Stimulated activated CD8-positive, alpha-beta memory T cell treated with anti-CD3 and anti-CD28 coated beads, Interleukin-4, amount 100 ng/mL, for 1 hour (primary cell): ENCODE data around the gene DDX1.

Source experiments
- DNase-seq, 2 donors: peaks; one replicate each; pipeline ENCODE4 v3.0.0-alpha.2; 2020; ENCODE audit warnings: low read depth in 2 of 2, low spot score in 1 of 2

DDX1 gene

GRCh38 chr2:15628899-15629855, 37.5 kb downstream of the DDX1 start:
- DNase-seq, result no peak

DNA sequence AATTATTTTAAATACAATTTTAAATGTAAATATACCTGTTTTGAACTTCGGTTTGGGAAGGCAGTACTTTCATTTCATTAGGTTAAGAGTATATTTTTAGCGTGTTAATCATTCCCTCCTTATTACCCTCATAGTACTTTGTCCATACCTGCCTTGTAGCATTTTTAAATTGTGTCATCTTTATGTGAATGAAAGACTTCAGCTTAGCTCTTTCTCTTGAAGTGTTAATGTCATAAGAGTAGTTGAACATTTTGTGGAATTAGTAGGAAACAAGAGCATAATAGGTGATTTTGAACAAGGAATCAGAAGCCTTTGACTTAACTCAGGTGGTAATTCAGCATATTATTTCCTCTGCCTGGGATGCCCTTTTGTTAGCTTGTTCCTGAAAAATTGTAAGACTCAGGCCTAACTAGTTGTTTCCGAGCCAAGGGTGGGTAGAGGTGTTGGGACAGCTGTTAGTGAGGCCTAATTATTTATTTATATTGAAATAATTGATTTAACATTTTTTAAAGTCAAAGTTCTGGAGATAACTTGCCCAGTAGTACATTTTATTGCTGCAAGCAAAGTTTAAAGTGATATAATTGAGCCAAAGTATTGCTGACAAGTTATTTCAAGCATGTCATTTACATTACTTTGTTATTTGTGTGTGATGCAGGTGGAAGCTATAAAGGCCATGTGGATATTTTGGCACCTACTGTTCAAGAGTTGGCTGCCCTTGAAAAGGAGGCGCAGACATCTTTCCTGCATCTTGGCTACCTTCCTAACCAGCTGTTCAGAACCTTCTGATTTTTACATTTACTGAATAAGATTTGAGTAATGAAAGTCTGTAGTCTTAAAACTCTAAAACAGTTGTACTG, 38.7 kb downstream of the DDX1 start:
- DNase-seq, result no peak

- DNase-seq, result no peak
These were observed 39.5 kb downstream of the DDX1 start for GRCh38 chr2:15630978-15631719.

- DNase-seq, result no peak
These were observed 40.2 kb downstream of the DDX1 start for GRCh38 chr2:15631883-15632282.

DNA sequence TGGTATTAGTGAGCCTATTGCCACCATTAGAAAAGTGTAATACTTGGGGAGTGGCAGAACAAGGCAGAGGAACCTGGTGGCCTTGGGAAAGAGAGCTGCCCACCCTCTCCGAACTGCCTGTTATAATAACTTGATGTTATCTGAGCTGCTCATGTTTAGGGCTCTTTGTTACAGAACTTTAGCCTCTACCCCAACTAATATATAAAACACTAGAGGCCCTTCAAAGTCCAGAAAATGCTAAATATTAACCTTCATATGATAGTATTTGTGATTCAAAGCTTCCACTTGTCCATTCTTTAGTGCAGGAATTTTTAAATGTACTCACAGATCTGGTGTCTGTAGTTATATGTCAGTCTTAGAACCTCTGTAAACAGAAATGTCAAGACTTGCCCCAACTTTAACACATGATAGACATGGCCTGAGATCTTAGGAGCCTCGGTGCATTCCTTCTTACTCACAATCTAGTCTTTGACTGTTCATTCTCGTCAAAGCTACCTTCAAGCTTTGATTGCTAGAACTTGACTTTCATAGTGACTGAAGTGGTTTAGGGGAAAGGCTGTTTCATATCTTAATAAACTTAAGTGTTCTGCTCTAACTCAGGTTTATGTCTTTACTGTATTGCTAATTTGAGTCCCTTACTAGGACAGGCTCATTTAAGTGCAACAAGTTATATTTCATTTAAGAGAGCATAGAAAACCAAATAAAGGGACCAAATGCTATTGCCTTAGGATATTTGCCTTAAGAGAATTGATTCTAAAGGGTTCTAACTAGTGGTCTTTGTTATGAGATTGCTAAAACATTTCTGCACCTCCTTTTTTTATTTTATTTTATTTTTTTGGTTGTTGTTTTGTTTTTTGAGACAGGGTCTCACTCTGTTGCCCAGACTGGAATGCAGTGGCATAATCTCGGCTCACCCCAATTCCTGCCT, 41.6 kb downstream of the DDX1 start:
- DNase-seq, result no peak

GRCh38 chr2:15633971-15634346, 42.3 kb downstream of the DDX1 start:
- no peak for DNase-seq

- no peak for DNase-seq
These were observed 43.3 kb downstream of the DDX1 start for GRCh38 chr2:15634846-15635490.

DNA sequence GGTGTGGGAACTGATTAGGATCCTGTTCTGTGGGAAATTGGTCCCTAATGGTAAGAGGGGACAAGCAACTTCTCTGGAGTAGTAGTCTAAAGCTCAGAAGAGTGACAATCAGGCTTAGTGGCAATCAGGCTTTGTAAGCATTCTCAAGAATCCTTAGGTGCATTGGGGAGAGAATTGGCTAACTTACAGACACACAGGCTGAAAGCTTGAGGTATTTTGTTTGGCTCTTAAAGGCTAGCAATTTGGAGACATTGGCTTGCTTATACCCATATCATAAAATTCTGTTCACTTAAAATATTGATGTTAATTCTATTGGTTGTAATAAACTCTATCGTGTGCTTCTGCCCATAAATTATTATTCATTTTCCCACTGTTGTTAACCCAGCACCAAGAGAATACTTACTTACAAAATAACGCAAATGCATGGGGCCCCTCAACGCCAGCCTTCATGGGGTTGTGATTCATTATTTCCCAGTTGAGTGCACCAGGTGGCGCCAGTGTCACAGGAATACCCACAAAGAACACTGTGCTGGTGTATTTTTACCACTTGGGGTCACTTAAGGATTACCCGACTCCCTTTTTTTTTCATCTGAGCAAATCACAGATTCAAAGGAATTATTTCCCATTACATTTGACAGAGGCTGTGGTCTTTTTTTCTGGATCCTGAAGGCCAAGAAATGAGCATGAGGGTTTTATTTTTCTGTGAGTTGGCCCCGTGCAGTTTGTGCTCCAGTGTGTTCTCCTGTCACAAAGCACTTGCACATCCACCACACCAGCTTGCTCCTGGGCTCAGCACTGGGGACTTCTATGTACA, 45.5 kb downstream of the DDX1 start:
- DNase-seq, result peak; percentile 9 to 29

DNA sequence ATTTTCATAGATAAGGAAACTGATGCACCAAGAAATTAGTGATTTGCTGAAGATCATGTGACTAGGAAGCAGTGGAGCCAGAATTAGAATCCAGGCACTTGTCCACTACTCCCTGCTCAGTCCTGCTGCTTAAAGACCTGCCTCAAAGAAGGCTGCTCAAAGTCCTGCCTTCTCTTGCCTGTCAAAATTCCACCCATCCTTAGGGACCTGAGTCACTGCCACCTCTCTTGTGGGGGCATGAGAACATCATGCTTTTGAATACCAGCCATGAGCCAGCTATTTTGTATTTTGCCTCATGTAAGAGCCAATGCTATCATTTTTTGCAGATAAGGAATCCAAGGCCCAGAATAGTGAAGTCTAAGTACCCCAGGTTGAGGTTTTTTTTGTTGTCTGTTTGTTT, 47.1 kb downstream of the DDX1 start:
- DNase-seq, result no peak

- no peak for DNase-seq
These were observed 47.9 kb downstream of the DDX1 start for GRCh38 chr2:15639323-15640251.

- no peak for DNase-seq
These were observed 48.6 kb downstream of the DDX1 start for GRCh38 chr2:15640261-15640711.

GRCh38 chr2:15640784-15641183, 49.1 kb downstream of the DDX1 start:
- DNase-seq, result no peak

DNA sequence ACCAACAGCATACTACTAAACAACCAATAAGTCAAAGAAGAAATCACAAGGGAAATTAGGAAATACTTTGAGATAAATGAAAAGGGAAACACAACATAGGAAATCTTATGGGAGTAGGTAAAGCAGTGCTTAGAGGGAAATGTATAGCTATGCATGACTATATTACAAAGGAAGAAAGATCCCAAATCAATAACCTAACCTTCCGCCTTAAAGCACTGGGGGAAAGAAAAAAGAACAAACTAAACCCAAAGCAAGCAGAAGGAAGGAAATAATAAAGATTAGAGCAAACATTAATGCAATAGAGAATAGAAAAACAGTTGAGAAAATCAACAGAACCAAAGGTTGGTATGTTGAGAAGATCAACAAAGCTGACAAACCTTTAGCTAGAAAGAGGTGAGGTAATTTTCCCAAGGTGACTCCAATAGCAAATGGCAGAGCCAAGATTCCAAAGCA, 49.9 kb downstream of the DDX1 start:
- DNase-seq, result no peak

- DNase-seq, result no peak
These were observed 50.5 kb downstream of the DDX1 start for GRCh38 chr2:15642011-15642814.

- no peak for DNase-seq
These were observed 51.3 kb downstream of the DDX1 start for GRCh38 chr2:15642815-15643500.
